Esophagus squamous epithelium (tissue), 4 donors: ENCODE measurements around the gene FAM168A.

Experiments used
- CTCF ChIP-seq, 6 experiments: fragments of 450-650 bp in 4 of 6; fragments of 200-600 bp in 2 of 6; sonication (generic) in 2 of 6; IDR thresholded peaks; one replicate each; pipeline ENCODE4 v1.5.1; 2016 to 2019; ENCODE audit warnings: antibody characterized with exemption in 6 of 6, mild to moderate bottlenecking in 4 of 6, moderate library complexity in 4 of 6
- POLR2A ChIP-seq, 4 donors: fragments of 450-650 bp; IDR thresholded peaks; one replicate each; pipeline ENCODE4 v1.6.1; 2017; ENCODE audit warnings: antibody characterized with exemption in 4 of 4, mild to moderate bottlenecking in 4 of 4, moderate library complexity in 3 of 4

GRCh38 chr11:73596547-73596946 is 1.4 kb downstream of the FAM168A start:
- TF ChIP-seq POLR2A (IDR thresholded peaks at IDR 0.05) (no peak), CTCF (IDR thresholded peaks at IDR 0.05) (no peak)
